Prostate gland (tissue), 2 donors: ENCODE measurements around the gene TGIF2. TPM values are rescaled to one million over a fixed set of nuclear protein-coding genes. Genes with fewer than 3 reads are reported as not detected.

Experiments
- DNase-seq: peaks from one replicate; pipeline ENCODE4 v3.0.0-alpha.2; 2019; ENCODE audit warnings: low spot score
- H3K27ac ChIP-seq, 2 donors: fragments of 200-600 bp; sonication (generic); 2 replicates each; pipeline ENCODE4 v1.5.1; 2017 to 2019
- H3K27me3 ChIP-seq: fragments of 200-600 bp; sonication (generic); replicated peaks from 2 replicates; pipeline ENCODE4 v1.5.1; 2019; ENCODE audit not compliant: insufficient read depth
- H3K36me3 ChIP-seq, 2 donors: fragments of 200-600 bp; sonication (generic); 1 replicate in 1 of 2; 2 replicates in 1 of 2; pipeline versions ENCODE4 v1.5.1 to v1.8.1; 2017 to 2019
- H3K4me1 ChIP-seq: fragments of 200-600 bp; sonication (generic); replicated peaks from 2 replicates; pipeline ENCODE4 v1.5.1; 2019
- H3K4me3 ChIP-seq, 2 donors: fragments of 200-600 bp; sonication (generic); 2 replicates each; pipeline ENCODE4 v1.5.1; 2017 to 2019
- H3K9me3 ChIP-seq: fragments of 200-600 bp; sonication (generic); 2 replicates; pipeline ENCODE4 v1.5.1; 2017
- CTCF ChIP-seq, 4 experiments: fragments of 200-600 bp in 2 of 4; fragments of 450-650 bp in 2 of 4; sonication (generic) in 2 of 4; IDR thresholded peaks; 1 replicate in 3 of 4; 2 replicates in 1 of 4; pipeline ENCODE4 v1.5.1; 2016 to 2019; ENCODE audit warnings: antibody characterized with exemption in 4 of 4, mild to moderate bottlenecking in 2 of 4, moderate library complexity in 2 of 4
- POLR2A ChIP-seq: fragments of 450-650 bp; IDR thresholded peaks from one replicate; pipeline ENCODE4 v1.6.1; 2016; ENCODE audit warnings: antibody characterized with exemption, mild to moderate bottlenecking
- POLR2AphosphoS5 ChIP-seq: sonication (generic); formaldehyde crosslinking; IDR thresholded peaks from one replicate; pipeline ENCODE4 v1.6.1; 2017; ENCODE audit warnings: antibody characterized with exemption
- WGBS: methylation state at CpG from one replicate; pipeline ENCODE4 v1.1.5; 2018; 5-methylcytosine and 5-hydroxymethylcytosine counted together
- intact Hi-C: fragments of 100-400 bp; cut with DNase I; formaldehyde crosslinking; loops from one replicate; pipeline ENCODE4 v1.14.2; 2022
- total RNA-seq, 2 donors: library from RNA; depleted of rRNA; stranded (reverse); fragments of >200 nt; gene quantifications; one replicate each; pipeline ENCODE4 v1.1.0, GENCODE V29; 2016

Gene TGIF2
- total RNA-seq, 2 donors from 2014 or later: 16.7 to 34.8 TPM

- peaks cover 4 to 13% of the 10 kb centered on the region in 2 donors for H3K36me3 ChIP-seq
Measured at GRCh38 chr20:36528176-36528874, 45.1 kb upstream of the TGIF2 start.

GRCh38 chr20:36528875-36529417, 44.5 kb upstream of the TGIF2 start:
- Histone ChIP-seq H3K4me3 (no peak overlapping the region), H3K27me3 (no peaks in the 10 kb centered on the region), H3K9me3 (no peaks in the 10 kb centered on the region), H3K27ac (no peak overlapping the region), H3K36me3 (peaks cover 4 to 13% of the 10 kb centered on the region in 2 donors), H3K4me1 (no peaks in the 10 kb centered on the region)
- 82% methylated on average over 14 of the region's 14 CpGs for WGBS
- no peak for DNase-seq
- TF ChIP-seq POLR2AphosphoS5: no peak
- no peak for TF ChIP-seq POLR2A
- TF ChIP-seq CTCF (IDR thresholded peaks at IDR 0.05): no peak
- intact Hi-C loops: loop anchor here (5.0 kb wide), 1 partner anchor 62 kb away; no protein-coding TSS in a partner anchor

More at GRCh38 chr20:36528176-36528874, 45.1 kb upstream of the TGIF2 start:
- DNase-seq: no peak
- no peaks in the 10 kb centered on the region for H3K4me1 ChIP-seq
- 81% methylated on average over 18 of the region's 18 CpGs for WGBS
- no peaks in the 10 kb centered on the region for H3K27me3 ChIP-seq
- TF ChIP-seq POLR2A: no peak
- TF ChIP-seq CTCF (IDR thresholded peaks at IDR 0.05): no peak
- no peak for TF ChIP-seq POLR2AphosphoS5
- no peaks in the 10 kb centered on the region for H3K9me3 ChIP-seq
- no peak overlapping the region for H3K4me3 ChIP-seq
- H3K27ac ChIP-seq: no peak overlapping the region
- intact Hi-C loops: loop anchor here (5.0 kb wide), 1 partner anchor 61 kb away; no protein-coding TSS in a partner anchor

GRCh38 chr20:36532388-36532787, 41.0 kb upstream of the TGIF2 start:
- intact Hi-C loops: no loop called here
- DNase-seq: no peak
- H3K4me1 ChIP-seq: no peaks in the 10 kb centered on the region
- no peaks in the 10 kb centered on the region for H3K36me3 ChIP-seq
- 81% methylated on average over 10 of the region's 10 CpGs for WGBS
- H3K4me3 ChIP-seq: no peak overlapping the region
- no peaks in the 10 kb centered on the region for H3K27me3 ChIP-seq
- TF ChIP-seq POLR2A: no peak
- TF ChIP-seq CTCF (IDR thresholded peaks at IDR 0.05): no peak
- no peak for TF ChIP-seq POLR2AphosphoS5
- H3K27ac ChIP-seq: no peak overlapping the region
- H3K9me3 ChIP-seq: no peaks in the 10 kb centered on the region

GRCh38 chr20:36532822-36533221, 40.6 kb upstream of the TGIF2 start:
- no peaks in the 10 kb centered on the region for H3K36me3 ChIP-seq
- H3K27ac ChIP-seq: no peak overlapping the region
- no peaks in the 10 kb centered on the region for H3K9me3 ChIP-seq
- intact Hi-C loops: no loop called here
- no peaks in the 10 kb centered on the region for H3K27me3 ChIP-seq
- H3K4me3 ChIP-seq: no peak overlapping the region
- TF ChIP-seq CTCF (IDR thresholded peaks at IDR 0.05): no peak
- no peak for TF ChIP-seq POLR2A
- no peak for TF ChIP-seq POLR2AphosphoS5
- WGBS: 80% methylated on average over 3 of the region's 3 CpGs
- no peaks in the 10 kb centered on the region for H3K4me1 ChIP-seq
- no peak for DNase-seq
